GM18951 (cell line): ENCODE measurements around the gene PLD6.
"Not testable (repeated sequence)": the region's sequence is repeated elsewhere in the genome, so short reads cannot be mapped to it uniquely, and the experiment has no call there.

Experiments
- POLR2A ChIP-seq: IDR thresholded peaks from 4 replicates; pipeline ENCODE4 v1.6.1; 2011; ENCODE audit warnings: mild to moderate bottlenecking; ENCODE audit not compliant: insufficient read length, insufficient read depth; ENCODE audit errors: extremely low read depth
- in situ Hi-C: fragments of 300-500 bp; cut with MboI; formaldehyde crosslinking; loops from one replicate; pipeline ENCODE4 v1.12.0; 2022; ENCODE audit warnings: low sequenced_read_pairs, mixed read lengths, inconsistent platforms; ENCODE audit not compliant: unreplicated experiment

The PLD6 gene

DNA sequence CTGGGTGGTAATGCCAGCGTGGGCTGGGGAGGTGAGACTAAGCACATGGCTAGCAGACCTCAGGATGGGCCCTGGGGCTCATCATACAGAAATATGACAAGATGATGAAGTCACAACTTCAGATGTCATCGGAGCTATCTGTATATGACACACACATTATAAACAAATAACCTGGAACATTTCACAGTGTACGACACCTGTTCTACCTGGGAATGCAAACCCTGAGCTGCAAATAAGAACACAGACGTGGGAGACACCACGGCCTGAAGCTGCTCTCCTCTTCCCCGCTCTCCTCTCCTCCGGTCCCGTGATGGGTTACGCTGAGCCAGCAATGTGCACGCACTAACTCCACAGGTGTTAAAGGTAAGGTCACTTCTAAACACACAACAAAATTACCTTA is 4.9 kb downstream of the PLD6 start:
- in situ Hi-C loops, result no loop called here
- TF ChIP-seq POLR2A, result no peak

DNA sequence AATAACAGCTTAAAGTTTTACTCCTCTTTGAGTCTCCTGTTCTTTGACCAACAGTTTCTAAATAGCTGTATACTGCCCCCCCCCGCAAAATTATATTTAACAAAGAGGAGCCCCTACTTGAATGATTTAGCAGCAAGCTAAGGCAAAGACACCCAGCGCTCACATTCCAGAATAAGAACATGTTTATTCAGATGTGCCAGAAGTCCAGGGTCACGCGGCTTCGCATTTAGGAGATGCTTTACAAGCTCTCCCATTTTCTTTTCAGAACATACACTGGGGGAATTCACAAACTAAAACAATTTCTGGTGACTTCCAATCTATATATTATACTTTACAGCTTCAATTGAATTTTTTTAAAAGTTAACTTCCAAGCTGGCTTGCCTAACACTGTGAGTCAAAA is 5.3 kb downstream of the PLD6 start:
- in situ Hi-C loops, result no loop called here
- no peak for TF ChIP-seq POLR2A

DNA sequence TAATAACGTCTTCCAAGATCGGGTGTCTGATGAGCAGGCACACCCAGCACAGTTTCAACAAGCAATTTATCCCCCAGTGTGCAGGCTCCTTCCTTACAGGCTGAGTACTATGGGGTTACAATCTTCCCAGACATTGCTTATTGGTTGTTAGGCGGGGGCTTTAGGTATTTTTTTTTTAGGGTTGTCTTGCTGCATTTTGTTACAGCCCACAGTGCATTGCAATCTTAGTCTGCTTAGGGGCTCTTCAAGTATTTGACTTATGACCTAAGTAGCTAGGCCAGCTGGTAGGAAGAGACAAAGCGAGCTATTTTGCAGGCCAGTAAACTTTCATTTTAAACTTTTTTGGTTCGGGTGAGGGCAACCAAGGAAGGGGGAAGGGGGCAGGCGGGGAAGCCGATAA is 5.8 kb downstream of the PLD6 start:
- no peak for TF ChIP-seq POLR2A
- in situ Hi-C loops, result no loop called here

- TF ChIP-seq POLR2A, result no peak
- in situ Hi-C loops, result no loop called here
Observed at GRCh38 chr17:17198281-17198680, 7.9 kb downstream of the PLD6 start.

- TF ChIP-seq POLR2A, result no peak
- in situ Hi-C loops, result no loop called here
Observed at GRCh38 chr17:17196776-17197175, 9.4 kb downstream of the PLD6 start.

GRCh38 chr17:17195466-17195865 is 10.7 kb downstream of the PLD6 start:
- in situ Hi-C loops, result not testable (repeated sequence)

DNA sequence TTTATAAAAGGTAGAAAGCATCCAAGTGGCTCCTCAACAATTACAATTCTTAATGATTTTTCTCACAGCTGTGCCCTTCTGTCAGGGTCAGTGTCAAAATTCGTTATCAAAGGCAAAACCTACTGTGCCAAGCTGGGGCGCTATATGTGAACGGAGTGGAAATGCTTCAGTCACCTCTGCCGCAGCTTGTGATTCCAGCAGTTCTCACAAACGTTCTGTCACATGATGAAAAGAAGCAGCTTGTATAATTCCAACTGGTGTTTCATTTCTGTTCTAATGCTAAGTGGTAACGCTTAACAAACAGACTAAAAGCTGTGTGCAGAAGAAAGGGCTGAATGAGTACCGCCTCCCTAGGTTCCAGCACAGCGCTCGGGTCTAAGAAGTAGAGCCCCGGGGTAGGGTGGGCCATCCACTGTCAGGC is 14.2 kb downstream of the PLD6 start:
- in situ Hi-C loops, result no loop called here
- TF ChIP-seq POLR2A, result no peak

GRCh38 chr17:17191346-17191792 is 14.8 kb downstream of the PLD6 start:
- in situ Hi-C loops, result no loop called here
- TF ChIP-seq POLR2A, result no peak

GRCh38 chr17:17190188-17190587 is 15.9 kb downstream of the PLD6 start:
- in situ Hi-C loops, result no loop called here
- no peak for TF ChIP-seq POLR2A

- in situ Hi-C loops, result no loop called here
- no peak for TF ChIP-seq POLR2A
Observed at GRCh38 chr17:17189559-17189958, 16.6 kb downstream of the PLD6 start.

DNA sequence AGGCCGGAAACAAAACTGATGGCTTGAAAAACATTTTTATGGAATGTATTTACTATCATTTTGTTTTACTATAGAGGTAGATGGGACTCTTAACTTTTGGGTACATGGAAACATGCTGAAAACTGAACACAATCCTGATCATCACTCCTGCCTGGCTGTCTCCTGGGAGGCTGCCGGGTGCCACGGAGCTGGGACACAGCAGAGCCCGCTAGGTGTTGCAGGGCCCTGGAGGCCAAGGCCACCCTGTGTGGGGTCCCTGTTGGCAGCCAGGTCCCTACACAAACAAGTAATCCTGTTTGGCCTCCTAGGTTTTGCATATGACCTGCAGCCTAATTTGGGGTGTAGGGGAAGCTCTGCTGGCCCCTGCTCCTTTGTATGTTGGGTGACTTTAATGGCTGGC is 17.5 kb downstream of the PLD6 start:
- no peak for TF ChIP-seq POLR2A
- in situ Hi-C loops, result no loop called here

- no peak for TF ChIP-seq POLR2A
- in situ Hi-C loops, result no loop called here
Observed at GRCh38 chr17:17186551-17187505, 19.3 kb downstream of the PLD6 start.

GRCh38 chr17:17186051-17186450 is 20.1 kb downstream of the PLD6 start:
- in situ Hi-C loops, result no loop called here
- no peak for TF ChIP-seq POLR2A

GRCh38 chr17:17184985-17185757 is 21.0 kb downstream of the PLD6 start:
- in situ Hi-C loops, result not testable (repeated sequence)
